ENCODE data around the gene CDK12. TPM values are rescaled to one million over a fixed set of nuclear protein-coding genes. Genes with fewer than 3 reads are reported as not detected.
"Not testable (repeated sequence)": the region's sequence is repeated elsewhere in the genome, so short reads cannot be mapped to it uniquely, and the experiment has no call there.

Gene CDK12
- 33.8 and 41.3 TPM in 2 replicates for total RNA-seq
- polyA plus RNA-seq: 7.7 and 10.2 TPM in 2 replicates

DNA sequence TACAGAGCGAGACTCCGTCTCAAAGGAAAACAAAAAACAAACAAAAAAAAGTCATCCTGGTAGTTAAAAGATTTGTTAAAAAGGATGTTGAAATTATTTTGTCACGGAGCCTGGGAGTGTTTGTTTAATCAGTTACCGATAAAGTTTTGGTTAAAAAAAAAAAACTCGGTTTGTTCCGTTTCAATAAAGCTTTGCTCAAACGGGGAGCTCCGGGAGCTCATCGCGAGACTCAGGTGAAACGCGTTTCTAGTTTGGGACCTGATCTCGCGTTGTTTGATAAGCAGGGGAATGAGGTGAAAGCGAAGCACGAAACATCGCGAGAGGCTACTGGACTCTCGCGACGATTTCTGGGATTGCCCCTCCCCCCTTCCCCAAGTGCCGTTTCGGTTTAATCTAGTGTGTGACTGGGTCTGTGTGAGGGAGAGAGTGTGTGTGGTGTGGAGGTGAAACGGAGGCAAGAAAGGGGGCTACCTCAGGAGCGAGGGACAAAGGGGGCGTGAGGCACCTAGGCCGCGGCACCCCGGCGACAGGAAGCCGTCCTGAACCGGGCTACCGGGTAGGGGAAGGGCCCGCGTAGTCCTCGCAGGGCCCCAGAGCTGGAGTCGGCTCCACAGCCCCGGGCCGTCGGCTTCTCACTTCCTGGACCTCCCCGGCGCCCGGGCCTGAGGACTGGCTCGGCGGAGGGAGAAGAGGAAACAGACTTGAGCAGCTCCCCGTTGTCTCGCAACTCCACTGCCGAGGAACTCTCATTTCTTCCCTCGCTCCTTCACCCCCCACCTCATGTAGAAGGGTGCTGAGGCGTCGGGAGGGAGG, at the start of gene CDK12:
CDK12 (plus strand) TSS at position 374 of the 813 bp plus-strand sequence. CDS start 586 bp downstream, outside the sequence.
- TF ChIP-seq CTCF (IDR thresholded peaks at IDR 0.05; ENCODE audit: poor library complexity): no peak
- no peak for TF ChIP-seq EZH2 (IDR thresholded peaks at IDR 0.05; ENCODE audit: borderline replicate concordance)
- TF ChIP-seq EZH2phosphoT487 (IDR thresholded peaks at IDR 0.05; ENCODE audit: low read depth, severe bottlenecking, unreplicated experiment): no peak
- H3K4me2 ChIP-seq: peak within 1 kb of the TSS; percentile 89
- H4K20me1 ChIP-seq (ENCODE audit: insufficient read depth, poor library complexity, severe bottlenecking): peaks cover 45% of the 10 kb centered on the region

GRCh38 chr17:39416141-39416540, 45.1 kb upstream of the CDK12 start:
- H3K36me3 ChIP-seq (replicated peaks; ENCODE audit: insufficient read depth, low read depth): no peaks in the 10 kb centered on the region
- H3K4me3 ChIP-seq: no peak overlapping the region
- WGBS (ENCODE audit: low lambda C conversion rate, missing lambda C conversion rate): 91% methylated on average over 1 of the region's 1 CpG

More for the DNA sequence above, at the start of gene CDK12:
- WGBS (ENCODE audit: low lambda C conversion rate, missing lambda C conversion rate): 4% methylated on average over 47 of the region's 51 CpGs
- Histone ChIP-seq H3K36me3 (replicated peaks; ENCODE audit: insufficient read depth, low read depth) (no peaks in the 10 kb centered on the region), H3K9me2 (replicated peaks; ENCODE audit: insufficient read depth) (no peaks in the 10 kb centered on the region), H3K79me2 (peaks cover 46% of the 10 kb centered on the region), H3K4me1 (ENCODE audit: insufficient read depth) (peaks cover 19% of the 10 kb centered on the region), H3K27ac (peak within 1 kb of the TSS; percentile 96), H2AFZ (peak within 1 kb of the TSS; percentile 79), H3K27me3 (no peaks in the 10 kb centered on the region), H3K9me3 (ENCODE audit: low read depth) (no peaks in the 10 kb centered on the region), H3K4me3 (peak within 1 kb of the TSS; percentile 51)
- peak; percentile 99 for DNase-seq (ENCODE audit: low spot score)

DNA sequence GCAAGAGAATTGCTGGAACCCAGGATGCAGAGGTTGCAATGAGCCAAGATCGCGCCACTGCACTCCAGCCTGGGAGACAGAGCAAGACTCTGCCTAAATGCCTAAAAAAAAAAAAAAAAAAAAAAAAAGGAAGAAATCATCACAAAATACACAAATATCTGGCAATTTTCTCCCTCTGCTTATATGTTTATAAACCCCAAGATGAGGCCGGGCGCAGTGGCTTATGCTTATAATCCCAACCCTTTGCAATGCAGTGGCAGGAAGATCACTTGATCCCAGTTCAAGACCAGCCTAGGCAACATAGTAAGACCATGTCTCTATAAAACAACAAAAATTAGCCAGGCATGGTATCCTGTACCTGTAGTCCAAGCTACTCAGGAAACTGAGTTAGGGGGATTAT, 31.7 kb upstream of the CDK12 start:
- no peak overlapping the region for H2AFZ ChIP-seq
- no peaks in the 10 kb centered on the region for H3K9me2 ChIP-seq (replicated peaks; ENCODE audit: insufficient read depth)
- H4K20me1 ChIP-seq (ENCODE audit: insufficient read depth, poor library complexity, severe bottlenecking): no peaks in the 10 kb centered on the region
- H3K4me2 ChIP-seq: no peak overlapping the region
- no peak overlapping the region for H3K4me3 ChIP-seq
- no peaks in the 10 kb centered on the region for H3K4me1 ChIP-seq (ENCODE audit: insufficient read depth)
- WGBS (ENCODE audit: low lambda C conversion rate, missing lambda C conversion rate): 98% methylated on average over 4 of the region's 4 CpGs
- no peak for TF ChIP-seq EZH2 (IDR thresholded peaks at IDR 0.05; ENCODE audit: borderline replicate concordance)
- no peak for TF ChIP-seq CTCF (IDR thresholded peaks at IDR 0.05; ENCODE audit: poor library complexity)
- TF ChIP-seq EZH2phosphoT487 (IDR thresholded peaks at IDR 0.05; ENCODE audit: low read depth, severe bottlenecking, unreplicated experiment): no peak
- H3K27me3 ChIP-seq: no peaks in the 10 kb centered on the region
- no peaks in the 10 kb centered on the region for H3K79me2 ChIP-seq
- H3K9me3 ChIP-seq (ENCODE audit: low read depth): no peaks in the 10 kb centered on the region
- DNase-seq (ENCODE audit: low spot score): no peak
- H3K27ac ChIP-seq: no peak overlapping the region
- H3K36me3 ChIP-seq (replicated peaks; ENCODE audit: insufficient read depth, low read depth): no peaks in the 10 kb centered on the region

More at GRCh38 chr17:39416141-39416540, 45.1 kb upstream of the CDK12 start:
- DNase-seq (ENCODE audit: low spot score): no peak
- H4K20me1 ChIP-seq (ENCODE audit: insufficient read depth, poor library complexity, severe bottlenecking): no peaks in the 10 kb centered on the region
- no peaks in the 10 kb centered on the region for H3K9me2 ChIP-seq (replicated peaks; ENCODE audit: insufficient read depth)
- no peak overlapping the region for H3K4me2 ChIP-seq
- H3K27ac ChIP-seq: no peak overlapping the region
- no peaks in the 10 kb centered on the region for H3K4me1 ChIP-seq (ENCODE audit: insufficient read depth)
- no peak overlapping the region for H2AFZ ChIP-seq
- TF ChIP-seq EZH2 (IDR thresholded peaks at IDR 0.05; ENCODE audit: borderline replicate concordance) (no peak), EZH2phosphoT487 (IDR thresholded peaks at IDR 0.05; ENCODE audit: low read depth, severe bottlenecking, unreplicated experiment) (no peak), CTCF (IDR thresholded peaks at IDR 0.05; ENCODE audit: poor library complexity) (no peak)
- no peaks in the 10 kb centered on the region for H3K9me3 ChIP-seq (ENCODE audit: low read depth)
- no peaks in the 10 kb centered on the region for H3K27me3 ChIP-seq
- H3K79me2 ChIP-seq: no peaks in the 10 kb centered on the region

- WGBS (ENCODE audit: low lambda C conversion rate, missing lambda C conversion rate): 66% methylated on average over 2 of the region's 2 CpGs
- not testable (repeated sequence) for H3K9me2 ChIP-seq (replicated peaks; ENCODE audit: insufficient read depth); H3K36me3 ChIP-seq (replicated peaks; ENCODE audit: insufficient read depth, low read depth)
Measured at GRCh38 chr17:39439868-39440267, 21.4 kb upstream of the CDK12 start.

More at GRCh38 chr17:39439868-39440267, 21.4 kb upstream of the CDK12 start:
- H3K4me3 ChIP-seq; H3K4me1 ChIP-seq (ENCODE audit: insufficient read depth); H3K27ac ChIP-seq; H3K4me2 ChIP-seq; H3K27me3 ChIP-seq; H2AFZ ChIP-seq; DNase-seq (ENCODE audit: low spot score); H4K20me1 ChIP-seq (ENCODE audit: insufficient read depth, poor library complexity, severe bottlenecking); H3K9me3 ChIP-seq (ENCODE audit: low read depth): not testable (repeated sequence)
- peaks cover 10% of the 10 kb centered on the region for H3K79me2 ChIP-seq

Data from hepatocyte (in vitro differentiated cells).